Activated CD4-positive, alpha-beta T cell treated with anti-CD3 and anti-CD28 coated beads for 4 hours (primary cell): ENCODE results near the gene TOR4A.

Experiments
- DNase-seq, 2 donors: peaks; one replicate each; pipeline ENCODE4 v3.0.0-alpha.2; 2020

The TOR4A gene

GRCh38 chr9:137309368-137310188 is 32.1 kb downstream of the TOR4A start:
- DNase-seq = no peak

GRCh38 chr9:137310189-137311052 is 32.9 kb downstream of the TOR4A start:
- no peak for DNase-seq

GRCh38 chr9:137311171-137311985 is 33.9 kb downstream of the TOR4A start:
- DNase-seq = peak in 1 of 2 donors; percentile 44

- no peak for DNase-seq
Observed at GRCh38 chr9:137311986-137312851, 34.7 kb downstream of the TOR4A start.

GRCh38 chr9:137312852-137313325 is 35.4 kb downstream of the TOR4A start:
- no peak for DNase-seq

GRCh38 chr9:137313326-137313936 is 35.9 kb downstream of the TOR4A start:
- no peak for DNase-seq

GRCh38 chr9:137313956-137314560 is 36.5 kb downstream of the TOR4A start:
- DNase-seq = no peak

GRCh38 chr9:137314561-137315560 is 37.3 kb downstream of the TOR4A start:
- DNase-seq = no peak

- DNase-seq = no peak
Observed at GRCh38 chr9:137315581-137316011, 38.1 kb downstream of the TOR4A start.

GRCh38 chr9:137316012-137316981 is 38.8 kb downstream of the TOR4A start:
- no peak for DNase-seq

GRCh38 chr9:137317021-137317717 is 39.6 kb downstream of the TOR4A start:
- no peak for DNase-seq

- DNase-seq = no peak
Observed at GRCh38 chr9:137317718-137318511, 40.4 kb downstream of the TOR4A start.

GRCh38 chr9:137318602-137319001 is 41.1 kb downstream of the TOR4A start:
- DNase-seq = no peak

GRCh38 chr9:137319011-137319738 is 41.6 kb downstream of the TOR4A start:
- DNase-seq = no peak

- no peak for DNase-seq
Observed at GRCh38 chr9:137319739-137320551, 42.4 kb downstream of the TOR4A start.
